Measurements from ENCODE around the gene TNMD.

The TNMD gene

GRCh38 chrX:100593581-100593980, 8.8 kb downstream of the TNMD start:
- no CpG with 5 or more reads among the region's 2 CpGs for WGBS (ENCODE audit: extremely low coverage, insufficient coverage, low lambda C conversion rate)
- Histone ChIP-seq H3K27ac (ENCODE audit: low read depth, low read length) (no peak overlapping the region), H2BK120ac (ENCODE audit: low read depth, low read length) (no peak overlapping the region)

GRCh38 chrX:100596601-100597000, 11.9 kb downstream of the TNMD start:
- Histone ChIP-seq H3K4me1 (ENCODE audit: control insufficient read depth, low read depth, low read length) (peaks cover 2% of the 10 kb centered on the region), H3K36me3 (ENCODE audit: control insufficient read depth, insufficient read depth, low read length) (no peaks in the 10 kb centered on the region), H2BK5ac (ENCODE audit: low read length) (no peak overlapping the region), H3K79me1 (ENCODE audit: low read length) (no peaks in the 10 kb centered on the region), H3K18ac (ENCODE audit: low read length) (no peak overlapping the region), H3K4me2 (ENCODE audit: low read length) (no peak overlapping the region), H2BK120ac (ENCODE audit: low read depth, low read length) (no peak overlapping the region), H4K8ac (ENCODE audit: low read depth, low read length) (no peak overlapping the region), H2AK5ac (ENCODE audit: low read length) (no peak overlapping the region), H3K27me3 (ENCODE audit: insufficient read depth, low read length, poor library complexity) (no peaks in the 10 kb centered on the region), H3K79me2 (ENCODE audit: control insufficient read depth, insufficient read depth, low read length) (no peaks in the 10 kb centered on the region), H3K56ac (ENCODE audit: low read length) (no peak overlapping the region), H3K23ac (ENCODE audit: low read length) (no peak overlapping the region), H3K4me3 (ENCODE audit: low read length) (no peak overlapping the region), H3K27ac (ENCODE audit: low read depth, low read length) (no peak overlapping the region), H4K5ac (ENCODE audit: low read length) (no peak overlapping the region), H3K4ac (ENCODE audit: low read depth, low read length) (no peak overlapping the region), H2BK15ac (replicated peaks; ENCODE audit: low read depth) (no peak overlapping the region), H3K9ac (ENCODE audit: low read length) (no peak overlapping the region)
- DNase-seq: no peak
- no CpG with 5 or more reads among the region's 2 CpGs for WGBS (ENCODE audit: extremely low coverage, insufficient coverage, low lambda C conversion rate)

More at GRCh38 chrX:100593581-100593980, 8.8 kb downstream of the TNMD start:
- Histone ChIP-seq H3K79me2 (ENCODE audit: control insufficient read depth, insufficient read depth, low read length) (no peaks in the 10 kb centered on the region), H2BK15ac (replicated peaks; ENCODE audit: low read depth) (no peak overlapping the region), H4K5ac (ENCODE audit: low read length) (no peak overlapping the region), H3K4ac (ENCODE audit: low read depth, low read length) (no peak overlapping the region), H3K27me3 (ENCODE audit: insufficient read depth, low read length, poor library complexity) (no peaks in the 10 kb centered on the region), H2BK5ac (ENCODE audit: low read length) (no peak overlapping the region), H2AK5ac (ENCODE audit: low read length) (no peak overlapping the region), H3K9ac (ENCODE audit: low read length) (no peak overlapping the region), H3K4me3 (ENCODE audit: low read length) (no peak overlapping the region), H4K8ac (ENCODE audit: low read depth, low read length) (no peak overlapping the region), H3K23ac (ENCODE audit: low read length) (no peak overlapping the region), H3K18ac (ENCODE audit: low read length) (no peak overlapping the region), H3K56ac (ENCODE audit: low read length) (peak overlapping the region; percentile 49), H3K79me1 (ENCODE audit: low read length) (no peaks in the 10 kb centered on the region), H3K4me2 (ENCODE audit: low read length) (no peak overlapping the region), H3K4me1 (ENCODE audit: control insufficient read depth, low read depth, low read length) (peaks cover 2% of the 10 kb centered on the region), H3K36me3 (ENCODE audit: control insufficient read depth, insufficient read depth, low read length) (no peaks in the 10 kb centered on the region)
- peak; percentile 18 for DNase-seq

GRCh38 chrX:100599456-100599855, 14.7 kb downstream of the TNMD start:
- Histone ChIP-seq H3K9ac (ENCODE audit: low read length) (no peak overlapping the region), H2BK120ac (ENCODE audit: low read depth, low read length) (no peak overlapping the region), H3K4me2 (ENCODE audit: low read length) (no peak overlapping the region), H3K79me2 (ENCODE audit: control insufficient read depth, insufficient read depth, low read length) (no peaks in the 10 kb centered on the region), H3K4me3 (ENCODE audit: low read length) (no peak overlapping the region), H2AK5ac (ENCODE audit: low read length) (no peak overlapping the region), H3K18ac (ENCODE audit: low read length) (no peak overlapping the region), H3K36me3 (ENCODE audit: control insufficient read depth, insufficient read depth, low read length) (no peaks in the 10 kb centered on the region), H3K4me1 (ENCODE audit: control insufficient read depth, low read depth, low read length) (no peaks in the 10 kb centered on the region), H4K5ac (ENCODE audit: low read length) (no peak overlapping the region), H3K4ac (ENCODE audit: low read depth, low read length) (no peak overlapping the region), H3K56ac (ENCODE audit: low read length) (no peak overlapping the region), H3K27ac (ENCODE audit: low read depth, low read length) (no peak overlapping the region), H2BK15ac (replicated peaks; ENCODE audit: low read depth) (no peak overlapping the region), H4K8ac (ENCODE audit: low read depth, low read length) (no peak overlapping the region), H3K23ac (ENCODE audit: low read length) (no peak overlapping the region), H2BK5ac (ENCODE audit: low read length) (no peak overlapping the region), H3K79me1 (ENCODE audit: low read length) (no peaks in the 10 kb centered on the region), H3K27me3 (ENCODE audit: insufficient read depth, low read length, poor library complexity) (no peaks in the 10 kb centered on the region)
- WGBS (ENCODE audit: extremely low coverage, insufficient coverage, low lambda C conversion rate): no CpG with 5 or more reads among the region's 9 CpGs
- DNase-seq: peak; percentile 42

GRCh38 chrX:100600340-100600739, 15.6 kb downstream of the TNMD start:
- no peak overlapping the region for H3K18ac ChIP-seq (ENCODE audit: low read length)
- no peaks in the 10 kb centered on the region for H3K27me3 ChIP-seq (ENCODE audit: insufficient read depth, low read length, poor library complexity)
- no peak overlapping the region for H2BK120ac ChIP-seq (ENCODE audit: low read depth, low read length)
- H3K4me1 ChIP-seq (ENCODE audit: control insufficient read depth, low read depth, low read length): no peaks in the 10 kb centered on the region
- no peaks in the 10 kb centered on the region for H3K36me3 ChIP-seq (ENCODE audit: control insufficient read depth, insufficient read depth, low read length)
- no peak overlapping the region for H3K4me3 ChIP-seq (ENCODE audit: low read length)
- H3K27ac ChIP-seq (ENCODE audit: low read depth, low read length): no peak overlapping the region
- H2BK5ac ChIP-seq (ENCODE audit: low read length): no peak overlapping the region
- H2BK15ac ChIP-seq (replicated peaks; ENCODE audit: low read depth): no peak overlapping the region
- no peak overlapping the region for H3K9ac ChIP-seq (ENCODE audit: low read length)
- DNase-seq: no peak
- no peak overlapping the region for H4K5ac ChIP-seq (ENCODE audit: low read length)
- H2AK5ac ChIP-seq (ENCODE audit: low read length): no peak overlapping the region
- no peaks in the 10 kb centered on the region for H3K79me1 ChIP-seq (ENCODE audit: low read length)
- no peak overlapping the region for H3K56ac ChIP-seq (ENCODE audit: low read length)
- H3K4me2 ChIP-seq (ENCODE audit: low read length): no peak overlapping the region
- no peak overlapping the region for H4K8ac ChIP-seq (ENCODE audit: low read depth, low read length)
- H3K4ac ChIP-seq (ENCODE audit: low read depth, low read length): no peak overlapping the region
- no peak overlapping the region for H3K23ac ChIP-seq (ENCODE audit: low read length)
- no peaks in the 10 kb centered on the region for H3K79me2 ChIP-seq (ENCODE audit: control insufficient read depth, insufficient read depth, low read length)

- WGBS (ENCODE audit: extremely low coverage, insufficient coverage, low lambda C conversion rate): no CpG with 5 or more reads among the region's 1 CpG
- no peak overlapping the region for H3K18ac ChIP-seq (ENCODE audit: low read length)
- no peak overlapping the region for H2AK5ac ChIP-seq (ENCODE audit: low read length)
- no peak overlapping the region for H3K27ac ChIP-seq (ENCODE audit: low read depth, low read length)
- H2BK5ac ChIP-seq (ENCODE audit: low read length): no peak overlapping the region
- H3K36me3 ChIP-seq (ENCODE audit: control insufficient read depth, insufficient read depth, low read length): no peaks in the 10 kb centered on the region
- H3K27me3 ChIP-seq (ENCODE audit: insufficient read depth, low read length, poor library complexity): no peaks in the 10 kb centered on the region
- no peak for DNase-seq
- no peaks in the 10 kb centered on the region for H3K4me1 ChIP-seq (ENCODE audit: control insufficient read depth, low read depth, low read length)
- H3K79me2 ChIP-seq (ENCODE audit: control insufficient read depth, insufficient read depth, low read length): no peaks in the 10 kb centered on the region
- no peak overlapping the region for H3K9ac ChIP-seq (ENCODE audit: low read length)
- H3K23ac ChIP-seq (ENCODE audit: low read length): no peak overlapping the region
- no peak overlapping the region for H4K8ac ChIP-seq (ENCODE audit: low read depth, low read length)
- no peak overlapping the region for H3K56ac ChIP-seq (ENCODE audit: low read length)
- no peak overlapping the region for H2BK120ac ChIP-seq (ENCODE audit: low read depth, low read length)
- no peak overlapping the region for H4K5ac ChIP-seq (ENCODE audit: low read length)
- no peak overlapping the region for H3K4ac ChIP-seq (ENCODE audit: low read depth, low read length)
- no peak overlapping the region for H3K4me3 ChIP-seq (ENCODE audit: low read length)
- H3K79me1 ChIP-seq (ENCODE audit: low read length): no peaks in the 10 kb centered on the region
- no peak overlapping the region for H3K4me2 ChIP-seq (ENCODE audit: low read length)
- no peak overlapping the region for H2BK15ac ChIP-seq (replicated peaks; ENCODE audit: low read depth)
Measured at GRCh38 chrX:100600758-100601157, 16.0 kb downstream of the TNMD start.

GRCh38 chrX:100606753-100607152, 22.0 kb downstream of the TNMD start:
- no CpG with 5 or more reads among the region's 1 CpG for WGBS (ENCODE audit: extremely low coverage, insufficient coverage, low lambda C conversion rate)
- no peak overlapping the region for H3K4me3 ChIP-seq (ENCODE audit: low read length)
- no peak overlapping the region for H2AK5ac ChIP-seq (ENCODE audit: low read length)
- H3K36me3 ChIP-seq (ENCODE audit: control insufficient read depth, insufficient read depth, low read length): no peaks in the 10 kb centered on the region
- H3K4me1 ChIP-seq (ENCODE audit: control insufficient read depth, low read depth, low read length): no peaks in the 10 kb centered on the region
- no peaks in the 10 kb centered on the region for H3K79me2 ChIP-seq (ENCODE audit: control insufficient read depth, insufficient read depth, low read length)
- H4K5ac ChIP-seq (ENCODE audit: low read length): no peak overlapping the region
- no peak overlapping the region for H3K18ac ChIP-seq (ENCODE audit: low read length)
- H4K8ac ChIP-seq (ENCODE audit: low read depth, low read length): no peak overlapping the region
- no peak overlapping the region for H3K23ac ChIP-seq (ENCODE audit: low read length)
- H2BK120ac ChIP-seq (ENCODE audit: low read depth, low read length): no peak overlapping the region
- H3K56ac ChIP-seq (ENCODE audit: low read length): no peak overlapping the region
- no peak overlapping the region for H3K4me2 ChIP-seq (ENCODE audit: low read length)
- no peak for DNase-seq
- H3K4ac ChIP-seq (ENCODE audit: low read depth, low read length): no peak overlapping the region
- H3K27me3 ChIP-seq (ENCODE audit: insufficient read depth, low read length, poor library complexity): no peaks in the 10 kb centered on the region
- no peak overlapping the region for H3K9ac ChIP-seq (ENCODE audit: low read length)
- H2BK15ac ChIP-seq (replicated peaks; ENCODE audit: low read depth): no peak overlapping the region
- no peaks in the 10 kb centered on the region for H3K79me1 ChIP-seq (ENCODE audit: low read length)
- no peak overlapping the region for H2BK5ac ChIP-seq (ENCODE audit: low read length)
- H3K27ac ChIP-seq (ENCODE audit: low read depth, low read length): no peak overlapping the region
